PFSK-1 (cell line): ENCODE measurements around the gene AGRN.

Source experiments
- FOXP2 ChIP-seq: optimal IDR thresholded peaks from 2 replicates; pipeline ENCODE3; 2011; ENCODE audit warnings: borderline replicate concordance, control low read depth, inconsistent platforms; ENCODE audit not compliant: insufficient read depth; ENCODE audit errors: extremely low read length, extremely low read depth
- POLR2AphosphoS5 ChIP-seq: IDR thresholded peaks from 2 replicates; pipeline ENCODE4 v1.6.1; 2012; ENCODE audit warnings: low read depth, mild to moderate bottlenecking, control low read depth, low read length, moderate library complexity
- SIN3A ChIP-seq: IDR thresholded peaks from 2 replicates; pipeline ENCODE4 v1.6.1; 2012; ENCODE audit warnings: mild to moderate bottlenecking, low read length, moderate library complexity, borderline replicate concordance; ENCODE audit not compliant: insufficient read depth
- TAF1 ChIP-seq: IDR thresholded peaks from 2 replicates; pipeline ENCODE4 v1.6.1; 2012; ENCODE audit warnings: low read length, control low read depth, borderline replicate concordance; ENCODE audit not compliant: insufficient read depth
- TF ChIP-seq, protein P1 (sequence below), 2 experiments: IDR thresholded peaks; 2 replicates each; pipeline versions ENCODE4 v1.6.1 to v1.8.0; 2011 to 2012; ENCODE audit warnings: low read depth in 2 of 2, low read length in 2 of 2, control low read depth in 1 of 2, inconsistent platforms in 1 of 2, mild to moderate bottlenecking in 1 of 2, moderate library complexity in 1 of 2; ENCODE audit not compliant: insufficient read depth in 1 of 2

AGRN gene

DNA sequence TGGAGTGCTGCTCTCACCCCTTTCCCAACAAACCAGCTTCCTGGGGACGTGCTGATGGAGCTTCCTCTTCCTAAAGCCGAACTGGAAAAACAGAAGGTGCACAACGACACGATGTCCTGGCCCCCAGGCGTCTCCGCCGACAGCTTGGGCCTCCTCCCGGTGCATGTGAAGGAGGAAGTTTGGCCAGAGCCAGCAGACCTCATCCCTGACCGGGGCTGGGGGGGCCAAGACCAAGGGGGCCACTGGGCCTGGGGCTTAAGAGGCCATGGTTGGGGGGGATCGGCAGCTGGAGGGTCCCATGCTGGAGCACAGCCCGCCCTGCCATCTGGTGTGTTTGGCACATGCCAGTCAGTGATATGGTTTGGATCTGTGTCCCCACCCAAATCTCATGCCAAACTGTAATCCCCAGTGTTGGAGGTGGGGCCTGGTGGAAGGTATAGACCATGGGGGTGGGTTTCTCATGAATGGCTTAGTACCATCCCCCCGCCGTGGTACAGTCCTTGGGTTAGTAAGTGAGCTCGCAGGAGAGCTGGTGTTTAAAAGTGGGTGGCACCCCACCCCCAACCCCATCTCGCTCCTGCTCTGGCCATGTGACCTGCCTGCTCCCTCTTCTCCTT lies 26.4 kb upstream of the AGRN start:
- TF ChIP-seq, protein P1, sequence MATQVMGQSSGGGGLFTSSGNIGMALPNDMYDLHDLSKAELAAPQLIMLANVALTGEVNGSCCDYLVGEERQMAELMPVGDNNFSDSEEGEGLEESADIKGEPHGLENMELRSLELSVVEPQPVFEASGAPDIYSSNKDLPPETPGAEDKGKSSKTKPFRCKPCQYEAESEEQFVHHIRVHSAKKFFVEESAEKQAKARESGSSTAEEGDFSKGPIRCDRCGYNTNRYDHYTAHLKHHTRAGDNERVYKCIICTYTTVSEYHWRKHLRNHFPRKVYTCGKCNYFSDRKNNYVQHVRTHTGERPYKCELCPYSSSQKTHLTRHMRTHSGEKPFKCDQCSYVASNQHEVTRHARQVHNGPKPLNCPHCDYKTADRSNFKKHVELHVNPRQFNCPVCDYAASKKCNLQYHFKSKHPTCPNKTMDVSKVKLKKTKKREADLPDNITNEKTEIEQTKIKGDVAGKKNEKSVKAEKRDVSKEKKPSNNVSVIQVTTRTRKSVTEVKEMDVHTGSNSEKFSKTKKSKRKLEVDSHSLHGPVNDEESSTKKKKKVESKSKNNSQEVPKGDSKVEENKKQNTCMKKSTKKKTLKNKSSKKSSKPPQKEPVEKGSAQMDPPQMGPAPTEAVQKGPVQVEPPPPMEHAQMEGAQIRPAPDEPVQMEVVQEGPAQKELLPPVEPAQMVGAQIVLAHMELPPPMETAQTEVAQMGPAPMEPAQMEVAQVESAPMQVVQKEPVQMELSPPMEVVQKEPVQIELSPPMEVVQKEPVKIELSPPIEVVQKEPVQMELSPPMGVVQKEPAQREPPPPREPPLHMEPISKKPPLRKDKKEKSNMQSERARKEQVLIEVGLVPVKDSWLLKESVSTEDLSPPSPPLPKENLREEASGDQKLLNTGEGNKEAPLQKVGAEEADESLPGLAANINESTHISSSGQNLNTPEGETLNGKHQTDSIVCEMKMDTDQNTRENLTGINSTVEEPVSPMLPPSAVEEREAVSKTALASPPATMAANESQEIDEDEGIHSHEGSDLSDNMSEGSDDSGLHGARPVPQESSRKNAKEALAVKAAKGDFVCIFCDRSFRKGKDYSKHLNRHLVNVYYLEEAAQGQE (IDR thresholded peaks at IDR 0.05; ENCODE audit: insufficient read depth in 1 of 2, low read depth in 2 of 2, low read length in 2 of 2) = no peak
- no peak for TF ChIP-seq FOXP2
- TF ChIP-seq TAF1 = no peak
- TF ChIP-seq SIN3A = no peak
- no peak for TF ChIP-seq POLR2AphosphoS5

DNA sequence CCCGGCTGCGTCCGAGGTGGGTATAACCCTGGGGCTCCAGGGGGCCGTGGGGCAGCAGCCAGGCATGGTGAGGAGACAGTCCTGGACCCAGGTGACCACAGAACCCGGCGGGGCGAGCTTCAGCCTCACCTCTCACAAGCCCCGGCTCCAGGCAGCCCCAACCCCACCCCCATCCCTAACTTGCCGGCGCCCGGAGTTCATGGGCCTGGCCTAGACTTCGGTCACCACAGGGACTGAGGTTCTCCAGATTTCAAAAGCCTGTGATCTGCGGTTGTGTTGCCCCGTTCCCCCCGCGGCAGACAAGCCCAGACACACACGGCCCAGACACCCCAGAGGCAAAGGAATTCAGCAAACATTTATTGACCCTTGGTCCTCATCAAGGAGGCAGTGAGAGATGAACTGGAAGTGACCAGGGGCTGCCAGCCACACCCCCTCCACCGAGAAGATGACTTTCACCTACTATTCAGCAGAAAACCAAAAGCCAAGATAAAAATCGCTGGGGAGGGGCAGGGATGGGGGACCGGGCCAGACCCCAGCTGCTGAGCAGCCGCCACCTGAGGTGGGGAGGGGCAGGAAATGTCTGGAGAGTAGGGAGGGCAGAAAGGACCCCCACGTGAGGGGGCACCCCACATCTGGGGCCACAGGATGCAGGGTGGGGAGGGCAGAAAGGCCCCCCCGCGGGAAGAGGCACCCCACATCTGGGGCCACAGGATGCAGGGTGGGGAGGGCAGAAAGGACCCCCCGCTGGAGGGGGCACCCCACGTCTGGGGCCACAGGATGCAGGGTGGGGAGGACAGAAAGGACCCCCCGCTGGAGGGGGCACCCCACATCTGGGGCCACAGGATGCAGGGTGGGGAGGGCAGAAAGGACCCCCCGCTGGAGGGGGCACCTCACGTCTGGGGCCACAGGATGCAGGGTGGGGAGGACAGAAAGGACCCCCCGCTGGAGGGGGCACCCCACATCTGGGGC lies 24.0 kb upstream of the AGRN start:
- TF ChIP-seq POLR2AphosphoS5 (no peak), SIN3A (no peak), TAF1 (no peak), FOXP2 (no peak)
- TF ChIP-seq, protein P1 (IDR thresholded peaks at IDR 0.05; ENCODE audit: insufficient read depth in 1 of 2, low read depth in 2 of 2, low read length in 2 of 2) = no peak

DNA sequence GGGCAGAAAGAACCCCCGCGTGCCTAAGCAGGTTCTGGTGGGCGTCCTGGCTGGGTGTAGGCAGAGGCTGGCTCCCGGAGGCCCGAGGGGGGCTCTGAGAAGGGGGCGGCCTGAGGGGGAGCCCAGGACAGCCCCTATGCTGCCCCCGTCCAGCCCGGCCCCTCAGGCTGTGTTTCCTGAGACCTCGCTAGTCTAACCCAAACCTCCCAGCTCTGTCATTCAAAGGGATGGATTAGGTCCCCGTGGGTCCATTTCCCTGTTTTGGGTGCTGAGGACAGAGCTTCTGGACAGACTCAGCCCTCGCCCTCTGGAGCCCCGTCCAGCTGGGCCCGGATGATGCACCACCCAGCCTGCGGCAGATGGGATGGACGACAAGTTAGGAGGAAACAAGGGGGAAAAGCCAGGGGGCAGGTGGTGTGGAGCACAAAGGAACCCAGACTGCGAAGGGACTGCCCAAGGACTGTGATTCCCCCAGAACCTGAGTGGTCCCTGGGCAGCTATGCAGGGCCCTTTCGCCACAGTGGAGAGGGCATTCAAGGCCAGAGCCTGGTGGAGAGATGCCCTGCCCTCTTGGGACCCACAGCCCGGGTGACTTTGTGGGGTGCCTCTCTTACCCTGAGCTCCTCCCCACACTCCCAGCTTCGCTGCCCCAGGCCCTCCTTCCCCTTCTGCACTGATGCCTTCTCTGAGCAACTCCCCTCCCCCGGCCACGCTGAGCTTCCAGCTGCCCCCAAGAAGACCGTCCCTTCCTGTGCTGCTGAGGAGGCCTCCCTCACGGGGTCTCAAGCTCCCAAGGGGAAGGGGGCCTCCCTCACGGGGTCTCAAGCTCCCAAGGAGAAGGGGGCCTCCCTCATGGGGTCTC lies 22.8 kb upstream of the AGRN start:
- no peak for TF ChIP-seq SIN3A
- TF ChIP-seq TAF1 = no peak
- no peak for TF ChIP-seq POLR2AphosphoS5
- TF ChIP-seq FOXP2 = no peak
- TF ChIP-seq, protein P1 (IDR thresholded peaks at IDR 0.05; ENCODE audit: insufficient read depth in 1 of 2, low read depth in 2 of 2, low read length in 2 of 2) = no peak

DNA sequence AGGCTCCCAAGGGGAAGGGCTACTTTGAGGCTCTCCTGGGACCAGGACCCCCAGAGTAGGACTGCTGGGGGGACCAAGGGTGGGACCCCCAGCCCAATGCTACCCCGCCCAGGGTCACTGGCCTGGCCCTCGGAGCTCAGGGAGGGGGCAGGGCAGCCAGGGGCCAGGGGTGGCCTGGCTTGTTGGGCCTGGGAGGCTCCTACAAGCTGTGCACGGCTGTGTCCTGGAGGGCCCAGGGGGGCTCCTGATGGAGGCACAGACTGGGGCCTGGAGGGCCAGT lies 22.3 kb upstream of the AGRN start:
- TF ChIP-seq, protein P1 (IDR thresholded peaks at IDR 0.05; ENCODE audit: insufficient read depth in 1 of 2, low read depth in 2 of 2, low read length in 2 of 2) = no peak
- no peak for TF ChIP-seq SIN3A
- TF ChIP-seq FOXP2 = no peak
- TF ChIP-seq POLR2AphosphoS5 = no peak
- TF ChIP-seq TAF1 = no peak
